Mucosa of descending colon (tissue), 3 donors: Measurements from ENCODE around the gene ZNF618. TPM values are rescaled to one million over a fixed set of nuclear protein-coding genes. Genes with fewer than 3 reads are reported as not detected.
A peak's percentile ranks its signal among the peaks of the same experiment; 100 is the strongest.

Source experiments
- ATAC-seq: fragments of 200-7000 bp; cut with Tn5 transposase; one replicate; pipeline ENCODE4 v1.9.1; 2020; ENCODE audit warnings: mild to moderate bottlenecking, moderate library complexity
- DNase-seq, 3 donors: peaks; one replicate each; pipeline ENCODE4 v3.0.0-alpha.2; 2020
- H3K36me3 ChIP-seq: fragments of 200-600 bp; one replicate; pipeline ENCODE4 v1.8.0; 2021; ENCODE audit warnings: low read depth, mild to moderate bottlenecking
- H3K4me1 ChIP-seq: fragments of 200-600 bp; one replicate; pipeline ENCODE4 v1.8.0; 2021; ENCODE audit warnings: low read depth, mild to moderate bottlenecking
- H3K4me3 ChIP-seq: fragments of 200-600 bp; one replicate; pipeline ENCODE4 v1.8.0; 2021; ENCODE audit warnings: mild to moderate bottlenecking
- H3K9me3 ChIP-seq: fragments of 200-600 bp; one replicate; pipeline ENCODE4 v1.8.0; 2021; ENCODE audit warnings: mild to moderate bottlenecking
- intact Hi-C, 2 donors: fragments of 100-400 bp; cut with DNase I in 1 of 2; cut with micrococcal nuclease in 1 of 2; formaldehyde crosslinking; loops; one replicate each; pipeline versions ENCODE4 v1.11.0 to v1.11.1; 2022; cut with DNase I, micrococcal nuclease
- total RNA-seq, 3 donors: library from RNA; stranded (reverse); fragmentation: NEBNext Ultra II Directional in 2 of 3; extraction: Animal tissue kit (Norgen Biotek cat#: 25700) in 2 of 3; gene quantifications; one replicate each; pipeline versions ENCODE4 v1.2.1 to v1.2.4, GENCODE V29; 2021 to 2023
- TF ChIP-seq, protein P1 (sequence below): fragments of 200-600 bp; IDR thresholded peaks from one replicate; pipeline ENCODE4 v1.8.0; 2022; ENCODE audit warnings: antibody characterized with exemption, mild to moderate bottlenecking
- donor health status: DM: no; HTN: no; CAD: no; lungs with moderate emphysema.
- donor health status: DM: no; HTN: no; CAD: no.
- donor health status: DM: no; HTN: yes; CAD: no.

The ZNF618 gene
- total RNA-seq, 3 donors from 2014 or later = 2.7 to 6.2 (median 3.7) TPM

DNA sequence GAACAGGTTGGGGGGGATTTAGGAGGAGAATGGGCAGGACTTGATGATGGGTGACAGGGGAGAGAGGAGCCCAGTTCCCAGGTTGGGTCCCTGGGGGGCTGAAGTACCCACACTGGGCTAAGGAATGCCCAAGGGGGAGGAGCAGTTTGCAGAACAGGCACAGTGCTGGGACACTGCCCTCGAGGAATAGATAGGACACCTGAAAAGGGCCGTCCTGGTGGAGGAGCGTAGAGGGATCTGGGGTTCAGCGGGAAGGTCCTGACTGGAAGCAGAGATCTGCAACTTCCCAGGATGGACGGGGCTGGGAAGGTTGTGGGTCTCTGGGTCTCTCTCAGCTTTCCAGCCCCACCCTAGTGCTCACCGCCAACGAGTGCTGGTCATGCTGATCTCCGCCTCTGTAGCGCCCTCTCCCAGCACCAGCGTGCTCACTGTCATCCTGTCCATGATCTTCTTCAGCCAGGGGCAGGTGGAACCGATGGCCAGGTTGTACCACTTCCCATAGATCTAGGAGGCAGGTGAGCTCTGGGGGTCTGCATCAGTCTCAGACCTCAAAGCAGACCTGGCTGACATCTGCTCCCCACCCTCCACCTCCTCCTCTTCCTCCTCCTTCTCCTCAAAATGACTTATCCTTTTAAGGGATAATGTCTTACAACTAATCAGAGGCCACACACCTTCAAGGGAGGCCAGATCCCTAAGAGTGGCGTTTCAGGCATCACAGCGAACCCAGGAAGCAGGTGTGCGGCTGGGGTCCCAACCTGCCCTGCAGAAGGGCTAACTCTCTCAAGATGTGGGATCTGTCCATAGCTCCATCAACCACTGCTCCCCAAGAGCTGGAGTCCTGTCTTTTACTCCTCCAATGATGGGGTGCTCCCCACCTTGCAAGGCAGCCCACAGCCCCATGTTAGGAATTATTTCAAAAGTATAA is 200.4 kb downstream of the ZNF618 start:
- ATAC-seq (no peak), DNase-seq (no peak)
- Histone ChIP-seq H3K4me1 (peaks cover 8% of the 10 kb centered on the region), H3K9me3 (no peaks in the 10 kb centered on the region), H3K36me3 (no peaks in the 10 kb centered on the region), H3K4me3 (no peak overlapping the region)
- TF ChIP-seq, protein P1, sequence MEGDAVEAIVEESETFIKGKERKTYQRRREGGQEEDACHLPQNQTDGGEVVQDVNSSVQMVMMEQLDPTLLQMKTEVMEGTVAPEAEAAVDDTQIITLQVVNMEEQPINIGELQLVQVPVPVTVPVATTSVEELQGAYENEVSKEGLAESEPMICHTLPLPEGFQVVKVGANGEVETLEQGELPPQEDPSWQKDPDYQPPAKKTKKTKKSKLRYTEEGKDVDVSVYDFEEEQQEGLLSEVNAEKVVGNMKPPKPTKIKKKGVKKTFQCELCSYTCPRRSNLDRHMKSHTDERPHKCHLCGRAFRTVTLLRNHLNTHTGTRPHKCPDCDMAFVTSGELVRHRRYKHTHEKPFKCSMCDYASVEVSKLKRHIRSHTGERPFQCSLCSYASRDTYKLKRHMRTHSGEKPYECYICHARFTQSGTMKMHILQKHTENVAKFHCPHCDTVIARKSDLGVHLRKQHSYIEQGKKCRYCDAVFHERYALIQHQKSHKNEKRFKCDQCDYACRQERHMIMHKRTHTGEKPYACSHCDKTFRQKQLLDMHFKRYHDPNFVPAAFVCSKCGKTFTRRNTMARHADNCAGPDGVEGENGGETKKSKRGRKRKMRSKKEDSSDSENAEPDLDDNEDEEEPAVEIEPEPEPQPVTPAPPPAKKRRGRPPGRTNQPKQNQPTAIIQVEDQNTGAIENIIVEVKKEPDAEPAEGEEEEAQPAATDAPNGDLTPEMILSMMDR = no peak
- intact Hi-C loops = no loop called here

DNA sequence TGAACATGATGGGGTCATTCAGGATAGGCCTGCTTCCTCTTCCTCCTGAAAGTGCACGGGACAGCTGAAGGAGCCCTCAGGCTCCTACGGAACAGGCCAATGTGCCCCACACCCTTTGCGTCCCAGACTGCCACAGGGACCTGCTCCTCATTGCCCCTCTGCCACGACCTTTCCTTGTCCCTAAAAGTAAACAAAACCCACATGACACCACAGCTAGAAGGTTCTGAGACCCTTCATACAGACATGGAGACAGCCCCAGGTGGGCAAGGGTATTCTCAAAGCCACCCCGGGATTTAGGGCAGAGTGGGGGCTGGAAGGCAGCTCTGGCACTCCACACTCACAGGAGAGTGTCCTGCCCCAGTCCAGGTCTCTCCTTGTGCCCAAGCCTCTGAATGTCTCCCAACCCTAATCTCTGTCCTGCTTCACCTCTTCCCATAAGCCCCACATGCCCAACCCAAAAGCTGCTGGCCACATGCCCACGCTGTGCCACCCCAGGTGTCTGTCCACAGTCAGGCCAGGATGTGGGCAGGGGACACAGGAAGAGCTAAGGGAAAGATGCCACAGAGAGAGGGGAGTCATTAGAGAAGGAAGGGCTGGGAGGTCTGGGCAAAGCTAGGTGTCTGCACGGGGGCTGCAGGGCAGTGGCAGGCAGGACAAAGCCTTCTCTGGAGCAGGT is 201.2 kb downstream of the ZNF618 start:
- DNase-seq (no peak), ATAC-seq (no peak)
- TF ChIP-seq, protein P1 = no peak
- H3K4me3 ChIP-seq = no peak overlapping the region
- intact Hi-C loops = no loop called here
- H3K4me1 ChIP-seq = peaks cover 14% of the 10 kb centered on the region
- no peaks in the 10 kb centered on the region for H3K9me3 ChIP-seq
- no peaks in the 10 kb centered on the region for H3K36me3 ChIP-seq

DNA sequence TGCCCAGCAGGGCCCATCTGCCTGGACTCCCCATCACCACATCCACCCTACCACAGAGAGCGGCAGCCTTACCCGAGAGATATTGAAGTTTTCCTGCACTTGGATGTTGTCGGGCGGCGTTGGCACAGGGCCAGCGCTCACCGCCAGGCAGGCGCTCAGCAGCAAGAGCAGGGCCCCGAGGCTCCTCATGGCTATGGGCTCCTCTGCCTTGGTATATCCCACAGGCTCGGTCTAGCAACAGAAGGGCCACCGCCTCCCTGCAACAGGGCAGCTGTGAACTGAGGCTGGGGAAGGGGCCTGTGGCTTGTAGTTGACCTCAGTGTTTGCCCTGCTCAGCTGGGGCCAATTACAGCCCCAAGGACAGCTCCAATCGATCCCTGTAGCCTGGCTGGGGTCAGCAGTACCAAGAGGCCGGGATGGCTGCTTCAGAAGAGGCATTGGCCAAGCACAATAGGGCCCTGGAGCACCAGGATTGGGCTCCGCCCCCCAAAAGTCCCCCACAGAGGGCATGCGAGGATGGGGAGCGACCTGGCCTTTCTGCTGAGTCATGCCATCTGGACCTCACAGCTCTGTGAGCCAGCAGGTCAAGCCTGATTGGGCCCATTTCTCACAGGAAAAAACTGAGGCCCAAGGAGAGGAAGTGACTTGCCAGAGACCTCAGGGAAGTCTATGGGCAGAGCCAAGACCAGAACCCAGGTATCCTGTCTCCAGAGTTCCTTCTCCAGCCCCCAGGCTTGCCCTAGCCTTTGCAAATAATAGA is 202.1 kb downstream of the ZNF618 start, which contains the start of gene AMBP:
TSS of gene AMBP (minus strand) at position 280 of the 760 bp plus-strand sequence. CDS start at position 189, 91 bp downstream.
- no peak within 1 kb of the TSS for H3K4me3 ChIP-seq
- H3K9me3 ChIP-seq = no peaks in the 10 kb centered on the region
- ATAC-seq (peak; percentile 5), DNase-seq (peak in 2 of 3 donors; percentile 64 to 71)
- intact Hi-C loops = no loop called here
- H3K4me1 ChIP-seq = peaks cover 14% of the 10 kb centered on the region
- no peaks in the 10 kb centered on the region for H3K36me3 ChIP-seq
- TF ChIP-seq, protein P1 = no peak

DNA sequence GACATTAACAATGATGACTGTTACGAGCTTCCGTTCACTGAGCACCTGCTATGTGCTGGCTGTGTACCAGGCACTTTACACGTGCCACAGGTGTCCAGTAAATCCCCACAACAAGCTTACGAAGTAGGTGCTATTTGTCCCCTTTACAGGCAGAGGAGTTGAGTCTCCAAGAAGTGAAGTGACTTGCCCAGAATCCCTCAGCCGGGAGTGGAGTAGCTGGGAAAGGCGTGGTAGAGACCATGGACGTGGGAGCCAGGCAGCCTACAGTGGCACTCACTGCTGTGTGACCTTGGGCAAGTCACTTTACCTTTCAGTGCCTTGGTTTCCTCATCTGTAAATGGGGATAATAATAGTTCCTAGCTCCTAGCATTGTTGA is 202.7 kb downstream of the ZNF618 start:
- peaks cover 14% of the 10 kb centered on the region for H3K4me1 ChIP-seq
- DNase-seq = no peak
- TF ChIP-seq, protein P1 = no peak
- intact Hi-C loops = no loop called here
- no peaks in the 10 kb centered on the region for H3K36me3 ChIP-seq
- no peak overlapping the region for H3K4me3 ChIP-seq
- no peaks in the 10 kb centered on the region for H3K9me3 ChIP-seq
- no peak for ATAC-seq

DNA sequence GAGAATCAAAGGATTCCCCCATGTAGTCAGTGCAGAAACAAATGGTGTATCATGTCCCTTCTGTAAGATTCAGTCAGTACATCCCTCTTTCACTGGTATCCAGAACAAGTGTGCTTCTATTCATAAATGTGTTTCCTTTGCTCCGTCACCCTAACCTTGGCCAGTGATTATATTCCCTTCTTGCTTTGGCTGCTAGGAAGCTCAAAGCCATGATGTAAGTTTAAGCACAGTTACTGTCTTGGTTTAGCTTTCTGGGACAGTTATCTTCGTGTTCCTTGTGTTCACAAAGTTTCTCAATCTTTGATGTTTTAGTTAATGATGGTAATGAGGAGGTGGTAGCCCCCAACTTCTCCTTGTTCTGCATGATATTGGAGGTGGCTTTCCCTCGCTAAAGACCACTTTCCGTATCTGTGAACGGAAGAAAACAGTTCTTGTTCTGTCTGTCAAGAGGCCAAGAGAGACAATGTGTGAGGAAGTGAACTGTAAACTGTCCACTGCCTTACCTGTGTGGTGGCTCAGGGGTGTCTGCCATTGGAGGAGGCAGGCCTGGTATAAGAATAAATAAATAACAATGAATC is 204.2 kb downstream of the ZNF618 start:
- DNase-seq (no peak), ATAC-seq (no peak)
- TF ChIP-seq, protein P1 = no peak
- no peaks in the 10 kb centered on the region for H3K36me3 ChIP-seq
- H3K9me3 ChIP-seq = no peaks in the 10 kb centered on the region
- intact Hi-C loops = no loop called here
- H3K4me3 ChIP-seq = no peak overlapping the region
- peaks cover 14% of the 10 kb centered on the region for H3K4me1 ChIP-seq
